Ishikawa (cell line): ENCODE results near the gene PCDH15.

ENCODE experiments used
- CEBPB ChIP-seq: IDR thresholded peaks from 2 replicates; pipeline ENCODE4 v1.6.1; 2012
- CREB1 ChIP-seq: IDR thresholded peaks from 2 replicates; pipeline ENCODE4 v1.6.1; 2012; ENCODE audit warnings: low read depth
- EGR1 ChIP-seq: IDR thresholded peaks from 2 replicates; pipeline ENCODE4 v1.6.1; 2012
- EP300 ChIP-seq: IDR thresholded peaks from 2 replicates; pipeline ENCODE4 v1.6.1; 2012; ENCODE audit warnings: borderline replicate concordance
- FOXM1 ChIP-seq: IDR thresholded peaks from 2 replicates; pipeline ENCODE4 v1.6.1; 2012; ENCODE audit warnings: low read depth, borderline replicate concordance
- NFIC ChIP-seq: IDR thresholded peaks from 2 replicates; pipeline ENCODE4 v1.6.1; 2012
- RAD21 ChIP-seq: IDR thresholded peaks from 2 replicates; pipeline ENCODE4 v1.6.1; 2012; ENCODE audit warnings: low read depth
- REST ChIP-seq: IDR thresholded peaks from 2 replicates; pipeline ENCODE4 v1.6.1; 2012; ENCODE audit warnings: low read depth, mild to moderate bottlenecking
- TAF1 ChIP-seq: IDR thresholded peaks from 2 replicates; pipeline ENCODE4 v1.6.1; 2012; ENCODE audit warnings: low read depth, mild to moderate bottlenecking
- TCF12 ChIP-seq: IDR thresholded peaks from 2 replicates; pipeline ENCODE4 v1.6.1; 2012; ENCODE audit warnings: low read depth
- TEAD4 ChIP-seq: IDR thresholded peaks from 2 replicates; pipeline ENCODE4 v1.6.1; 2012
- USF1 ChIP-seq: IDR thresholded peaks from 2 replicates; pipeline ENCODE4 v1.6.1; 2012
- YY1 ChIP-seq: IDR thresholded peaks from 2 replicates; pipeline ENCODE4 v1.6.1; 2012; ENCODE audit warnings: low read depth
- ZBTB7A ChIP-seq: IDR thresholded peaks from 2 replicates; pipeline ENCODE4 v1.6.1; 2012; ENCODE audit warnings: low read depth
- TF ChIP-seq, protein P1 (sequence below): IDR thresholded peaks from 2 replicates; pipeline ENCODE4 v1.6.1; 2012

Gene PCDH15

DNA sequence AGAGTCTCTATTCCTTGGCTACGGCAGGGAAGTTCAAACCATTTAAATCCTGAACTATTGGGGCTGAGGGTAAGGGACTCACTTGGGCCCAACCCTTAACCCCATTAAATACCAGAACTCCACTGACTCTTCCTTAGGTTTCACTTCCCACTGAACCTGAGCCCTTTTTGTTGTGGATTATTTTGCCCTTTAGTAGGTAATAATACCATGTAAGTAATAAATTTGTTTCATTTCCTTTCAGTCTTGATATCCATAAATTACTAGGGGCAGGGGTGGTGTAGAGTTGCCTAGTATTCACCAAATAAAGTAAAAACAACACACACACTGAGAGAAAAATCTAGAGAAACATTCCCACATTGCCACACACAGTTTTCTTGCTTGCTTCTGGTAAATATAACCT, 352.0 kb downstream of the PCDH15 start:
- TF ChIP-seq TCF12 (no peak), FOXM1 (no peak), NFIC (no peak), USF1 (no peak), EGR1 (no peak)

DNA sequence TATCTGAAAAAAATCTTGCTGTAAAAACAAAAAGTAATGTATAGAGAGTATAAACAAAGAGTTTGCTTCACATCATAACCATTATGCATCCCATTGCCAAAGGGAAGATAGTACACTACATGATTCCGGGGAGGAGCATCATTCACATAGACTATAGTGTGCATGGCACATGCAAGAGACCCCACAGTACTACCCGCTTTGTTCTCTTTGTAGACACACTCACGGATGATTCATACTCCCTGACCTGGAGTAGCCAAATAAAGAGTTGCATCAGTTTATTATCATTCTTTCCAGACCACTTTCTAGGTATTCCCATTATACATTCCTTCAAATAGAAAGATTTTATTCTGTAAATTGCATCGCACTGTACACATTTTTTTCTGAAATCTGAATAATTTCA, 356.9 kb downstream of the PCDH15 start:
- TF ChIP-seq CEBPB (no peak), EP300 (no peak)

GRCh38 chr10:54441275-54441674, 359.8 kb downstream of the PCDH15 start:
- no peak for TF ChIP-seq TAF1
- TF ChIP-seq RAD21 = no peak
- no peak for TF ChIP-seq YY1
- no peak for TF ChIP-seq FOXM1
- TF ChIP-seq USF1 = no peak
- no peak for TF ChIP-seq NFIC
- no peak for TF ChIP-seq CREB1
- TF ChIP-seq ZBTB7A = no peak
- TF ChIP-seq TEAD4 = no peak
- TF ChIP-seq, protein P1, sequence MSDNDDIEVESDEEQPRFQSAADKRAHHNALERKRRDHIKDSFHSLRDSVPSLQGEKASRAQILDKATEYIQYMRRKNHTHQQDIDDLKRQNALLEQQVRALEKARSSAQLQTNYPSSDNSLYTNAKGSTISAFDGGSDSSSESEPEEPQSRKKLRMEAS = no peak
- no peak for TF ChIP-seq REST
- no peak for TF ChIP-seq CEBPB
- TF ChIP-seq TCF12 = no peak
- no peak for TF ChIP-seq EP300
- no peak for TF ChIP-seq EGR1

DNA sequence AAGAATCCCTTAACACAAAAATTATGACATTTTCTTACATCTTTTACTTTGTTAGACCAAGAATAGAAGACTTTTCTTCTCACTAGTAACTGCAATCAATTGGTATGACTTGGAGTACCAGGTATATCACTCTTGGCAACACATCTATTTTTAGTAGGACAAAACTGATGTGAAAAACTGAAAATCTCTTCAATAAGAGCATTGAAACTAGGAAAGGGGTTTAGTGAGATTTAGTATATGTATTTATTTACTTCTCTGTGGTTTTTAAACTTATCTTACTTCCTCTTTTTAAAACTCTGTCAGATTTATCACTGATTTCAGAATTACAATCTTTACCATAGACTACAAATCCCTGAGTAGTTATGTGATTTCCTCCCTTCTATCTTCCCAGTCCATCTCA, 366.2 kb downstream of the PCDH15 start:
- no peak for TF ChIP-seq EGR1
- TF ChIP-seq RAD21 = no peak
- no peak for TF ChIP-seq EP300
- TF ChIP-seq ZBTB7A = no peak
- no peak for TF ChIP-seq CEBPB
- TF ChIP-seq, protein P1 = no peak
- TF ChIP-seq TAF1 = no peak
- no peak for TF ChIP-seq USF1
- TF ChIP-seq TEAD4 = no peak
- TF ChIP-seq FOXM1 = no peak

DNA sequence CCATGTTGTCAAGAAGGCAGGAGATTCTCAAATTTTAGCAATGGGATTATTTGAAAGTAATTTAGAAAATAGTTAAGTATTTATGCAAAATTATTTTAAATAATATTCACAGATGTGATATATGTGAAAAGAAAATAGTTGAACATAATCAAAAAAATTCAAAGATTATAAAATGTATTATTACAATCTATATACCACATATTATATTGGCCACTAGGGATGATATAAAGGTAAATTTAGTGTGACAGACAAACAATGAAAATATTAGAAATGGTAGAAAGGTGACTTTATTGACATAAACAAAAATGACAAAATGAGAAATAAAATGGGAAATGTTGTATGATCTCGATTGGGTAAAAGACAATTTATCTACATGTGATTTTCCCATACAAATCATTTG, 385.5 kb downstream of the PCDH15 start:
- no peak for TF ChIP-seq USF1
- TF ChIP-seq EP300 = no peak
- TF ChIP-seq EGR1 = no peak
- no peak for TF ChIP-seq CREB1
- TF ChIP-seq NFIC = no peak
- TF ChIP-seq, protein P1 = no peak
- TF ChIP-seq TCF12 = no peak
- TF ChIP-seq TAF1 = no peak
- no peak for TF ChIP-seq YY1
- TF ChIP-seq CEBPB = no peak
- no peak for TF ChIP-seq RAD21
- no peak for TF ChIP-seq REST
- no peak for TF ChIP-seq ZBTB7A
- TF ChIP-seq TEAD4 = no peak
- TF ChIP-seq FOXM1 = no peak

- peak; percentile 67 for TF ChIP-seq RAD21
- no peak for TF ChIP-seq EGR1
Measured at GRCh38 chr10:54402576-54402975, 398.5 kb downstream of the PCDH15 start.
